Loucy (cell line): ENCODE data around the gene ARVCF.

Experiments used
- EZH2phosphoT487 ChIP-seq: fragments of 200-600 bp; IDR thresholded peaks from 2 replicates; pipeline ENCODE4 v1.6.1; 2018; ENCODE audit warnings: antibody characterized with exemption, mild to moderate bottlenecking, moderate library complexity, borderline replicate concordance
- TF ChIP-seq, protein P1 (sequence below): fragments of 200-600 bp; sonication (generic); conservative IDR thresholded peaks from 2 replicates; pipeline ENCODE4 v1.5.1; 2014; ENCODE audit warnings: mild to moderate bottlenecking, antibody characterized with exemption, low read length

DNA sequence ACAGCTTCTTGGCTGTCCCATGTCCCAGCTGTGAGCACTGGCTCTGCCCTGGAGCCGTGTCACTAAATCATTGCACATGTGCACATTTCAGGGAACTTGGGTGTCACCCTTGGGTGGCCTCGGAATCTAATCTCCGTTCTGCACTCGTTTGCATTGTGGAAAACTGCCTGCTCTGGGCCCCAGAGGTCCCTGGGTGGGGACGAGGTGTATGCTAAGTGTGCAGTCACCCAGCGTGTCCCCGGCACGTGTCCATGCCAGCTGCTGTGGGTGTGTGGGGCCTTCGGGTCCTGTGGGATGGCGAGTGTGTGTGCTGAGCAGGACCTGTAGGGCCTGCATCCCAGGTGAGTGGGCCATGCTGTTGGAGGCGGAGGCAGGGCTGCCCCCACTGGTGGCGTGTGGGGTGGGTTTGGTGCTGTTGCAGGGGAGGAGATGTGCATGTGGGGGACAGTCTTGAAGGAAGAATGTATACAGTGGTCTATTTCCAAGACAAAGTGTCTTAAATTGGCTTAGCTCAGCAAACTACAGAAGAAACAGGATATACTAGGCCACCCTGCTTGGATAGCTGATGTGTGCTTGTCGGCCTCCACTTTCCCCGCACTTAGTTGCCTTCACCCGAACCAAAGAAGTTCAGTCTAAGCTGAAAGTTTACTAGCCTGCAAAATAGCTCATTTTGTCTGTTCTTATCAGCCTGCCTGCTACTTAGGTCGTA is 18.9 kb upstream of the ARVCF start:
- TF ChIP-seq, protein P1, sequence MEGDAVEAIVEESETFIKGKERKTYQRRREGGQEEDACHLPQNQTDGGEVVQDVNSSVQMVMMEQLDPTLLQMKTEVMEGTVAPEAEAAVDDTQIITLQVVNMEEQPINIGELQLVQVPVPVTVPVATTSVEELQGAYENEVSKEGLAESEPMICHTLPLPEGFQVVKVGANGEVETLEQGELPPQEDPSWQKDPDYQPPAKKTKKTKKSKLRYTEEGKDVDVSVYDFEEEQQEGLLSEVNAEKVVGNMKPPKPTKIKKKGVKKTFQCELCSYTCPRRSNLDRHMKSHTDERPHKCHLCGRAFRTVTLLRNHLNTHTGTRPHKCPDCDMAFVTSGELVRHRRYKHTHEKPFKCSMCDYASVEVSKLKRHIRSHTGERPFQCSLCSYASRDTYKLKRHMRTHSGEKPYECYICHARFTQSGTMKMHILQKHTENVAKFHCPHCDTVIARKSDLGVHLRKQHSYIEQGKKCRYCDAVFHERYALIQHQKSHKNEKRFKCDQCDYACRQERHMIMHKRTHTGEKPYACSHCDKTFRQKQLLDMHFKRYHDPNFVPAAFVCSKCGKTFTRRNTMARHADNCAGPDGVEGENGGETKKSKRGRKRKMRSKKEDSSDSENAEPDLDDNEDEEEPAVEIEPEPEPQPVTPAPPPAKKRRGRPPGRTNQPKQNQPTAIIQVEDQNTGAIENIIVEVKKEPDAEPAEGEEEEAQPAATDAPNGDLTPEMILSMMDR = no peak
- TF ChIP-seq EZH2phosphoT487 = no peak
